ENCODE results near the gene ABHD17A. TPM values are rescaled to one million over a fixed set of nuclear protein-coding genes. Genes with fewer than 3 reads are reported as not detected.

Gene ABHD17A
- total RNA-seq, 1 experiment from 2014 or later = 47.5 TPM

DNA sequence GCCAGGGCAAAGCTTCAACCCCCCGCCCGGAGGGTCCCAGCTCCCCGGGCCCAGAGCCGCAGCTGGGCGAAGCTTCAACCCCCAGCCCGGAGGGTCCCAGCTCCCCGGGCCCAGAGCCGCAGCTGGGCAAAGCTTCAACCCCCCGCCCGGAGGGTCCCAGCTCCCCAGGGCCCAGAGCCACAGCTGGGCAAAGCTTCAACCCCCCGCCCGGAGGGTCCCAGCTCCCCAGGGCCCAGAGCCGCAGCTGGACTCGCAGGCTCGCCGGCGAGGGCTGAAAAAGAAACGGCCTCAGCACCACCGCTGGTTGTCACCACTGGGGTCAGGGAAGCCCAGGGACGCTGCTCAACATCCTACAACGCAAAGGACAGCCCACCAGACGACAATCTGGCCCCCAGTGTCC is 42.2 kb downstream of the ABHD17A start:
- H3K4me1 ChIP-seq (ENCODE audit: insufficient read depth, low read length) = no peaks in the 10 kb centered on the region
- no peak overlapping the region for H3K9ac ChIP-seq (ENCODE audit: extremely low read depth, insufficient read length, low read length)
- peaks cover 30% of the 10 kb centered on the region; the same call in 1 of the 2 replicates for H3K79me2 ChIP-seq (ENCODE audit: insufficient read depth, low read length)
- H3T11ph ChIP-seq (ENCODE audit: low read length) = no peak overlapping the region
- H2BK120ac ChIP-seq (ENCODE audit: low read depth, low read length, poor library complexity, severe bottlenecking) = no peak overlapping the region
- Mint-ChIP-seq H3K27ac (no peak overlapping the region), H3K4me3 (no peak overlapping the region), H3K36me3 (ENCODE audit: insufficient read depth in 1 of 3, low read depth in 3 of 3) (peaks cover 0 to 11% (median 0%) of the 10 kb centered on the region in 3 experiments; a peak in 3 of 7 replicates), H3K9me3 (no peaks in the 10 kb centered on the region), H3K27me3 (ENCODE audit: low read depth) (no peaks in the 10 kb centered on the region), H3K4me1 (peaks cover 11 to 23% of the 10 kb centered on the region in 2 experiments)
- no peak overlapping the region for H3K56ac ChIP-seq (ENCODE audit: insufficient read length, low read depth, low read length)
- H3K27ac ChIP-seq (ENCODE audit: insufficient read length, low read depth, low read length) = no peak overlapping the region
- H3K18ac ChIP-seq (ENCODE audit: insufficient read length, low read depth, low read length) = no peak overlapping the region
- no peak for TF ChIP-seq CTCF (conservative IDR thresholded peaks at IDR 0.05)
- H3K79me1 ChIP-seq (ENCODE audit: insufficient read depth, low read depth, low read length, poor library complexity, severe bottlenecking) = peaks cover 12% of the 10 kb centered on the region
- no peak overlapping the region for H4K8ac ChIP-seq (replicated peaks; ENCODE audit: insufficient read length, low read depth, low read length)
- no peak overlapping the region for H2BK5ac ChIP-seq (ENCODE audit: insufficient read length, low read length)
- no peak for DNase-seq
- H3K23ac ChIP-seq (ENCODE audit: insufficient read length, low read depth, low read length) = no peak overlapping the region
- H2BK12ac ChIP-seq (ENCODE audit: insufficient read length, low read depth, low read length) = no peak overlapping the region
- H4K91ac ChIP-seq (ENCODE audit: insufficient read length, low read depth, low read length) = no peak overlapping the region
- no peak overlapping the region for H3K14ac ChIP-seq (ENCODE audit: insufficient read depth, low read length)
- no peak overlapping the region for H2AFZ ChIP-seq (ENCODE audit: low read length)
- peaks cover 5% of the 10 kb centered on the region for H4K20me1 ChIP-seq (ENCODE audit: control insufficient read depth, insufficient read depth, insufficient read length)
- no peak overlapping the region for H4K5ac ChIP-seq (ENCODE audit: insufficient read length, low read depth, low read length)
- no peak overlapping the region for H2AK5ac ChIP-seq (ENCODE audit: insufficient read length, low read length)
- H3K4me2 ChIP-seq (ENCODE audit: insufficient read depth, insufficient read length, low read length) = no peak overlapping the region
- H3K9me3 ChIP-seq (ENCODE audit: control insufficient read depth, low read depth, low read length) = no peaks in the 10 kb centered on the region
- no CpG with 5 or more reads among the region's 22 CpGs for WGBS (ENCODE audit: extremely low coverage, insufficient read length, low lambda C conversion rate)
- H2BK20ac ChIP-seq (ENCODE audit: low read depth, low read length, poor library complexity, severe bottlenecking) = no peak overlapping the region
- no peak overlapping the region for H3K4ac ChIP-seq (ENCODE audit: low read depth, low read length)
- peaks cover 7% of the 10 kb centered on the region for H3K23me2 ChIP-seq (ENCODE audit: insufficient read length, low read depth, low read length, poor library complexity, severe bottlenecking)
- no peak overlapping the region for H2BK15ac ChIP-seq (ENCODE audit: low read depth, low read length)
- no peaks in the 10 kb centered on the region for H3K27me3 ChIP-seq (ENCODE audit: insufficient read depth, low read length)
